HPDE6-E6E7 (cell line): ENCODE data around the gene RBPMS2.

Experiments
- DNase-seq: peaks from one replicate; pipeline ENCODE4 v3.0.0; 2011; ENCODE audit warnings: missing footprints; ENCODE audit errors: extremely low spot score

RBPMS2 gene

DNA sequence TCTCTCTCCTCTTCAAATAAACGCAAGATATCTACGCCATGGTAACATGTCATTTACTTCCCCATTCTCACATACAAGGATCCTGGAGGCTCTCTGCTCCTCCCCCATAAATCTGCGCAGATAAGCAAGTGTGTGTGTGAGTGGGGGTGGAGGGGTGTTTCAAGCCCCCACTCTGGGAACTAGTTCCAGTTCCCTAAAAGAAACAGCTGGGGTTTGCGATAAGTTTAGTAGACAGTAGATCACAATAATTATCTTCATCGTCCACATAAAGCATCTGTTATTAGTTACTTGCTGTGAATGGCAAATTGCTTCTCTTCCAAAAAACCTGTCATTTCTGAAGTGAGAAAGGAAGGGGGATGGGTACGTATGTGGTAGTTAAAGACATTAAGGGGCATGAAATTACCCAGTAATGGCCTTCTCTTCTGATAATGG is 79.8 kb downstream of the RBPMS2 start:
- DNase-seq: no peak

DNA sequence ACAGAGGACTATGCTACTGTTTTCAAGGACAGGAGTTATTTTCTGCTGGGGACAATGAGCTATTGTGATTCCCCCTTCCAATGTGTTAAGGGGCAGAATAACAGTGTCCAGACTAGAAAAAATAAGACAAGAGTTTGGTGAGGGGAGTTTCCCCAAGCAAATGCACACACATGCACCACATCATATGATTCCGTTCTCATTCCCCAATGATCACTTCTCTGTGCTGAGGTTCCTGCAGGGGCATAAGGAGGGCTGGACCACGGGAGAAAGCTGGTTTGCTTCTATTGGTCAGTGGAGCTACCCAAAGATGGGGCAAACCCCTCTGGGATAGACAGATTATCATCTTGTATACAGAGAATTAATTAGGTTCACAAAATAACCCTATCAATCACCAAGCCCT is 80.6 kb downstream of the RBPMS2 start:
- DNase-seq: no peak

DNA sequence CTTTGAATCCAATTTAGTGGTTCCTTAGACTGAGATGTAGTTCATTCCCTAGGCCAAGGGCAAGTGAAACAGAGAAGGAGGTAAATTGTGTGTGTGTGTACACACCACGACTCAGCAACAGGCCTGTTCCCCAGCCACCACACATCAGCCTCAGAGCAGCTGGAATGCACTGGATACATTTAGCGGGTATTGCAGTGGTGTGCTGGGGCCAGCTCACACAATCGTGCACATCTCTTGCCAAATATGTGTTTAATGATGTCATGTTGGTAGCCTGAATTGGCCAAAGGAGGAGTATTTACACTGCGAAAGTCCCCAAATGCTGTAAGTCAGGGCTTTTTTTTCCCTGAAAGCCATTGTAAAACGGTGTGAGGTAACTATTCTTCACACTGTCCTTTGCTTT is 82.3 kb downstream of the RBPMS2 start:
- no peak for DNase-seq

DNA sequence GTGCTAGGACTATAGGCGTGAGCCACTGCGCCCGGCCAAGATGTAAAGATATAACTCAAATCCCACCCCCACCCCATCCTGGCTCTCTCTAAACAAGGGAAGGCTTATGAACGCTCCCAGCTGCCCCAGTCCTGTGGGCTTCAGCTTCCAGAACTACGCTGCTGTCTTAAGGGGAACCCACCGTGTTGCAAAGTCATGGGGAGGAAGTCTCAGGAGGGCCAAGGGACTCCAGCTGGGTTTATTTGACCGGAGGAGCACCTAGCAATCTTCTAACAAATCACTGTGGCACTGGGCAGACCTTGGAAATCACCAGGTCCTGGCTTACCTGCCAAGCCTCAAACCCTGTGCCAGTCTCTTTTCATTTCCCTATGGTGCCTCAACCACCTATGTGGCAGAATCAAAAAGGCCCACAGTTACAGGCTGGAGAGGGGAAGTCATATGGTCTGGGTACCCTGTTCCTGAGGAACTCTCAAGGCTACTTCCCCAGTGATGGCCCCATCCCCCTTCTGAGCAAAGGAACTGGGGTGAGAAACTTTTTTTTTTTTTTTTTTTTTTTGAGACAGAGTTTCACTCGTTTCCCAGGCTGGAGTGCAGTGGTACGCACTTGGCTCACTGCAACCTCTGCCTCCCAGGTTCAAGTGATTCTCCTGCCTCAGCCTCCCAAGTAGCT is 83.4 kb downstream of the RBPMS2 start:
- DNase-seq: no peak

DNA sequence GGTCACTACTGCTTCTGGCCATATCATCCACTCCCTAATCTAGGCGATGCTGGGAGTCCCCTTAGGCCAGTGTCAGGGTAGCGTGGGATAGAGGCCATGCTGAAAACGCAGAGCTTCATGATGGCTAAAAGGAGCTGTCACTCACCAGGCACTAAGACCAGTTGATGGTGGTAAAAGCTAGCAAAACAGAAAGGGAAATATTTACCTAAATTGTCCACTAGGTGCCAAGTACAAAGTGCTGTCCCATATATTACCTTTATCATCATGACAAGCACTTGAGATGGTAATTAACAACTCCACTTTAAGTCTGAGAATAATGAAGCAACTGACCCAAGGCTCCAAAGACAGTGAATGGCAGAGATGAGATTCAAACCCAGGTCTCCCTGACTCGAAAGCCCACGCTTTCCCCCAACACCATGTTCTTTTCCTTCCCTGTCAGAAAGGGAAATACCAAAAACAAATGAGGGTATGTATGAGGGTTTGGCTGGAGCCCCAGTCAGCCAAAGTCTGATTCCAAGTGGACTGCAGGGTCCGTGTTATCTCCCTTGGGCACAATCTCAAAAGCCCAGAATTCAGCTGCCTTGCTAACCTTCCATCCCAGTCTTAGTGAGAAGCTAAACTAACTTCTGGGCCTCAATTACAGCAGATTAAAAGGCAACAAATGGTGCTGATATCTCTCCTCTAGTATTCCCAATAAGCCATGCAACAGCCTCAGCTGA is 84.7 kb downstream of the RBPMS2 start:
- DNase-seq: no peak

DNA sequence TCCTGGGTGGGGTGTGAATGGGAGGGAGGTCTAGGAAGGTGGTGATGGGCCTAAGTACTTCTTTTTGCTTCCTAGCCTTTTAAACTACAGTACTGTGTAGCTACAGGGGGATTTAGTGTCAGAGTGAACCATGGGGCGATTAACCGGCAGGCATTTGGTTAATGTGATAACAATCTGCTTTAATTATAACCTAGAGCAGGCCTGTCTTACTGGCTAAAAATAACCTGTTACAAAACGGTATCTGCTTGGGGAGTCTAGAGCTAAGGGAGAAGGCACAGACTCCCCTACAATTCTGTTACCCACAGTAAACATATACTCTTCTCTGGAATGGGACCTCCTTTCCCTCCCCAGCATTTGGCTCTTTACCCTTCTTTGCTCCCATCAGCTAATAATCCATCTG is 85.4 kb downstream of the RBPMS2 start:
- no peak for DNase-seq
